NCI-H2029 treated with DMSO at 0.1 percent for 48 hours (cell line): ENCODE measurements around the gene KDF1.
"Not testable (repeated sequence)": the region's sequence is repeated elsewhere in the genome, so short reads cannot be mapped to it uniquely, and the experiment has no call there.

ENCODE experiments used
- DNase-seq: peaks from one replicate; lab custom pipeline; 2025; lab: John Stamatoyannopoulos, UW

The KDF1 gene

GRCh38 chr1:26994020-26994786 lies 33.9 kb upstream of the KDF1 start:
- no peak for DNase-seq

- no peak for DNase-seq
These were observed 33.2 kb upstream of the KDF1 start, which contains the start of gene TRNP1 for GRCh38 chr1:26993237-26994019. Gene TRNP1, plus strand, starts transcription at chr1:26993692. Its CDS starts 95 bp downstream, at chr1:26993787.

GRCh38 chr1:26991310-26992116 lies 31.2 kb upstream of the KDF1 start:
- DNase-seq: no peak

- DNase-seq: not testable (repeated sequence)
These were observed 29.3 kb upstream of the KDF1 start for GRCh38 chr1:26989403-26990109.

- no peak for DNase-seq
These were observed 26.4 kb upstream of the KDF1 start for GRCh38 chr1:26986658-26987057.

GRCh38 chr1:26984291-26984690 lies 24.0 kb upstream of the KDF1 start:
- DNase-seq: no peak

GRCh38 chr1:26983863-26984262 lies 23.6 kb upstream of the KDF1 start:
- DNase-seq: no peak

GRCh38 chr1:26981146-26981846 lies 21.0 kb upstream of the KDF1 start:
- no peak for DNase-seq

GRCh38 chr1:26978901-26979300 lies 18.6 kb upstream of the KDF1 start:
- DNase-seq: no peak

- no peak for DNase-seq
These were observed 16.6 kb upstream of the KDF1 start for GRCh38 chr1:26976621-26977510.

- DNase-seq: no peak
These were observed 12.6 kb upstream of the KDF1 start for GRCh38 chr1:26972821-26973220.

- no peak for DNase-seq
These were observed 12.1 kb upstream of the KDF1 start for GRCh38 chr1:26972390-26972789.

- DNase-seq: no peak
These were observed 11.3 kb upstream of the KDF1 start for GRCh38 chr1:26971590-26971989.

- no peak for DNase-seq
These were observed 10.5 kb upstream of the KDF1 start for GRCh38 chr1:26970810-26971209.

- DNase-seq: no peak
These were observed 5.4 kb upstream of the KDF1 start for GRCh38 chr1:26965628-26966027.

GRCh38 chr1:26965213-26965612 lies 4.9 kb upstream of the KDF1 start:
- DNase-seq: no peak

GRCh38 chr1:26961826-26962225 lies 1.6 kb upstream of the KDF1 start:
- no peak for DNase-seq

GRCh38 chr1:26960625-26960966 lies 328 bp upstream of the KDF1 start:
- no peak for DNase-seq

- DNase-seq: no peak
These were observed 998 bp downstream of the KDF1 start for GRCh38 chr1:26959270-26959669.

- no peak for DNase-seq
These were observed 3.0 kb downstream of the KDF1 start for GRCh38 chr1:26957306-26957705.
